Loucy (cell line): ENCODE measurements around the gene STX1A.

ENCODE experiments used
- H2AFZ ChIP-seq: fragments of 200-600 bp; sonication (generic); 2 replicates; pipeline ENCODE4 v1.6.0; 2016; ENCODE audit warnings: antibody characterized with exemption, mild to moderate bottlenecking, low read length, moderate library complexity
- H3F3A ChIP-seq: fragments of 200-600 bp; 2 replicates; pipeline ENCODE4 v1.6.0; 2016; ENCODE audit warnings: antibody characterized with exemption, low read depth, mild to moderate bottlenecking
- H3K27me3 ChIP-seq: fragments of 200-600 bp; sonication (generic); 2 replicates; pipeline ENCODE4 v1.6.1; 2014; ENCODE audit warnings: low read length, mild to moderate bottlenecking; ENCODE audit not compliant: insufficient read depth, poor library complexity, severe bottlenecking
- H3K36me3 ChIP-seq: fragments of 200-600 bp; sonication (generic); 2 replicates; pipeline ENCODE4 v1.6.1; 2016; ENCODE audit warnings: low read length; ENCODE audit not compliant: insufficient read depth
- H3K4me1 ChIP-seq: fragments of 200-600 bp; sonication (generic); 2 replicates; pipeline ENCODE4 v1.5.1; 2014; ENCODE audit warnings: low read length, mild to moderate bottlenecking; ENCODE audit not compliant: insufficient read depth, poor library complexity, severe bottlenecking
- H3K4me2 ChIP-seq: fragments of 200-600 bp; sonication (generic); 2 replicates; pipeline ENCODE4 v1.6.0; 2014; ENCODE audit warnings: antibody characterized with exemption, low read length, low read depth, mild to moderate bottlenecking; ENCODE audit not compliant: poor library complexity, severe bottlenecking
- H3K4me3 ChIP-seq: fragments of 200-600 bp; sonication (generic); 2 replicates; pipeline ENCODE4 v1.5.1; 2014; ENCODE audit warnings: low read length, mild to moderate bottlenecking, mixed read lengths; ENCODE audit not compliant: poor library complexity, severe bottlenecking
- H3K79me2 ChIP-seq: fragments of 200-600 bp; sonication (generic); 2 replicates; pipeline ENCODE4 v1.6.1; 2014; ENCODE audit warnings: low read length; ENCODE audit not compliant: insufficient read depth
- H3K9ac ChIP-seq: fragments of 200-600 bp; sonication (generic); 2 replicates; pipeline ENCODE4 v1.6.0; 2014; ENCODE audit warnings: mild to moderate bottlenecking, low read depth, low read length, moderate library complexity; ENCODE audit not compliant: poor library complexity, severe bottlenecking
- H3K9me2 ChIP-seq: fragments of 200-600 bp; sonication (generic); replicated peaks from 2 replicates; pipeline ENCODE4 v1.6.1; 2016; ENCODE audit warnings: low read depth, low read length, mixed read lengths
- H3K9me3 ChIP-seq: fragments of 200-600 bp; sonication (generic); 2 replicates; pipeline ENCODE4 v1.6.1; 2014; ENCODE audit warnings: mild to moderate bottlenecking, antibody characterized with exemption, low read length, low read depth; ENCODE audit not compliant: insufficient read depth
- H4K20me1 ChIP-seq: fragments of 200-600 bp; sonication (generic); 2 replicates; pipeline ENCODE4 v1.6.0; 2014; ENCODE audit warnings: antibody characterized with exemption, low read length, mild to moderate bottlenecking; ENCODE audit not compliant: insufficient read depth, poor library complexity, severe bottlenecking
- EZH2phosphoT487 ChIP-seq: fragments of 200-600 bp; IDR thresholded peaks from 2 replicates; pipeline ENCODE4 v1.6.1; 2018; ENCODE audit warnings: antibody characterized with exemption, mild to moderate bottlenecking, moderate library complexity, borderline replicate concordance
- TF ChIP-seq, protein P1 (sequence below): fragments of 200-600 bp; sonication (generic); conservative IDR thresholded peaks from 2 replicates; pipeline ENCODE4 v1.5.1; 2014; ENCODE audit warnings: mild to moderate bottlenecking, antibody characterized with exemption, low read length

STX1A gene

DNA sequence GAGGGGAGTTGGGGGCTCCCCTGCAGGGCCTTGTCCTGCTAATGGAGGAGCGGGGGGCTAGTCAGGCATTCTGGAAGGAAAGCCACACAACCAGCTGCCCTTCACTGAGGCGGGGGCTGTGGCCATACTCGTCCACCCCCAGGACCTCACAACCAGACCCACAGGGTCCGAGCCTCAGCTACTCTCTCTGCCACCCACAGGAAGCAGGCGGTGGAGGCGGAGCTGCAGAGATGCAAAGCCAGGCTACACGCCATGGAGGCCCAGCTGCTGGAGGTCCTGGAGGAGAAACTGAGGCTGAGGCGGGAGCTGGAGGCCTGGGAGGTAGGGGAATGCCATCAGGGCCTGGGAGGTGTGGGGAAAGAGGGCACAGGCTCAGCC, 16.0 kb upstream of the STX1A start:
- Histone ChIP-seq H3K36me3 (no peaks in the 10 kb centered on the region), H3K9ac (peak overlapping the region; percentile 36), H3K27me3 (no peaks in the 10 kb centered on the region), H3K4me2 (no peak overlapping the region), H3K9me2 (no peaks in the 10 kb centered on the region), H3K4me1 (peaks cover 13% of the 10 kb centered on the region), H4K20me1 (no peaks in the 10 kb centered on the region), H3K9me3 (no peaks in the 10 kb centered on the region), H2AFZ (no peak overlapping the region), H3F3A (no peaks in the 10 kb centered on the region), H3K79me2 (no peaks in the 10 kb centered on the region), H3K4me3 (no peak overlapping the region)
- TF ChIP-seq, protein P1, sequence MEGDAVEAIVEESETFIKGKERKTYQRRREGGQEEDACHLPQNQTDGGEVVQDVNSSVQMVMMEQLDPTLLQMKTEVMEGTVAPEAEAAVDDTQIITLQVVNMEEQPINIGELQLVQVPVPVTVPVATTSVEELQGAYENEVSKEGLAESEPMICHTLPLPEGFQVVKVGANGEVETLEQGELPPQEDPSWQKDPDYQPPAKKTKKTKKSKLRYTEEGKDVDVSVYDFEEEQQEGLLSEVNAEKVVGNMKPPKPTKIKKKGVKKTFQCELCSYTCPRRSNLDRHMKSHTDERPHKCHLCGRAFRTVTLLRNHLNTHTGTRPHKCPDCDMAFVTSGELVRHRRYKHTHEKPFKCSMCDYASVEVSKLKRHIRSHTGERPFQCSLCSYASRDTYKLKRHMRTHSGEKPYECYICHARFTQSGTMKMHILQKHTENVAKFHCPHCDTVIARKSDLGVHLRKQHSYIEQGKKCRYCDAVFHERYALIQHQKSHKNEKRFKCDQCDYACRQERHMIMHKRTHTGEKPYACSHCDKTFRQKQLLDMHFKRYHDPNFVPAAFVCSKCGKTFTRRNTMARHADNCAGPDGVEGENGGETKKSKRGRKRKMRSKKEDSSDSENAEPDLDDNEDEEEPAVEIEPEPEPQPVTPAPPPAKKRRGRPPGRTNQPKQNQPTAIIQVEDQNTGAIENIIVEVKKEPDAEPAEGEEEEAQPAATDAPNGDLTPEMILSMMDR = no peak
- no peak for TF ChIP-seq EZH2phosphoT487

DNA sequence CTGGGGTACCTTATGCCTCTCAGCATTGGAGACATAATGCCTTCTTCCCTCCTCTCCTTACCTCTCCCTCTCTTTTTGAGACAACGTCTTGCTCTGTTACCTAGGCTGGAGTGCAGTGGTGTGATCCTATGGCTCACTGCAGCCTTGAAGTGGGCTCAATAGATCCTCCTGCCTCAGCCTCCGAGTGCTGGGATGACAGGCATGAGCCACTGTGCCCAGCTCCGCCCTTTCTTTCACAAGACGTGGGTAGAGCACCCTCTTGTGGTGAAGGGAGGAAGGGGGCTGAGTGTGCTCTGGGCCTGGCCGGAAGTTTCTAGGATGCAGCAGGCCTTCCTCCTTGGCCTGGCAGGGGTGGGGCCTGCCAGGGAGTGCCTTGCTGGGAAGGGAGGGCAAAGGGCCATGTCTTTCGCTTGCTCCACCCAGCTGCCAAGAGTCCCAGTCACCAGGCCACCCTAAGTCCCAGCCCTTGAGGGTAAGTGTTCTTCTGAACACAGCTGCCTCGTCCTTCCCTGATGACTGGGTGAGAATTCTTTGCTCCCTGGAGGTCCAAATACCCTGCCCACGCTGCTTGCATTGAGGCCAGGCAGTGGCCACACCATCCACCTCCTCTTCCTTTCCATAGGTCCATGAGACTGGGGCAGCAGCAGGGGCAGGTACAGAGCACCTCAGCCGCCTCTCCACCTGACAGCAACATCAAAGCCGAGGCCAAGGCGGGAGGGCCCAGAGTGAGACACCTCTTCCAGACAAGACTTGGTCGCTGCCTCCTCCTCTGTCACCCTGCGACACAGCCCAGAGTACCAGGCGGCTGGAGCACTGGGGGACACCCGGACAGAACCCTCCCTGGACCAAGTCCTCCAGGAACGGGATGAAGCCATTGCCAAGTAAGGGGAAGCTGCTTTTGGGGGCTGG, 15.4 kb upstream of the STX1A start:
- H3K4me1 ChIP-seq = peaks cover 13% of the 10 kb centered on the region

DNA sequence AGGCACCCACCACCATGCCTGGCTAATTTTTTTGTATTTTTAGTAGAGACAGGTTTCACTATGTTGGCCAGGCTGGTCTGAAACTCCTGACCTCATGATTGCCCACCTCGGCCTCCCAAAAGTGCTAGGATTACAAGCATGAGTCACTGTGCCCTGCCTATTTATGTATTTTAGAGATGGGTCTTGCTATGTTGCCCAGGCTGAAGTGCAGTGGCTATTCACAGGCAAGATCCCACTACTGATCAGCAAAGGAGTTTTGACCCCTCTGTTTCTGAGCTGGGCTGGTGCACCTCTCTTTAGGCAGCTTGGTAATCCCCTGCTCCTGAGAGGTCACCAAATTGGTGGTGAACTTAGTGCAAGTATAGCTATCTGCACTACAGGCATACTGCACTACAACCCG, 12.9 kb upstream of the STX1A start:
- Histone ChIP-seq H3K9me2 (no peaks in the 10 kb centered on the region), H2AFZ (no peak overlapping the region), H3K4me1 (peaks cover 7% of the 10 kb centered on the region), H3K9me3 (no peaks in the 10 kb centered on the region), H3K9ac (no peak overlapping the region), H3K4me3 (no peak overlapping the region), H4K20me1 (no peaks in the 10 kb centered on the region), H3F3A (no peaks in the 10 kb centered on the region), H3K4me2 (no peak overlapping the region), H3K27me3 (no peaks in the 10 kb centered on the region), H3K36me3 (no peaks in the 10 kb centered on the region), H3K79me2 (no peaks in the 10 kb centered on the region)
- TF ChIP-seq EZH2phosphoT487 = no peak
- TF ChIP-seq, protein P1 = no peak

More for the DNA sequence above, 15.4 kb upstream of the STX1A start:
- Histone ChIP-seq H3K27me3 (no peaks in the 10 kb centered on the region), H2AFZ (no peak overlapping the region; the same call in 1 of the 2 replicates), H3K36me3 (no peaks in the 10 kb centered on the region), H4K20me1 (no peaks in the 10 kb centered on the region), H3K4me2 (no peak overlapping the region), H3K4me3 (no peak overlapping the region), H3F3A (no peaks in the 10 kb centered on the region), H3K9ac (peak overlapping the region; percentile 36), H3K9me3 (no peaks in the 10 kb centered on the region), H3K79me2 (no peaks in the 10 kb centered on the region), H3K9me2 (no peaks in the 10 kb centered on the region)
- no peak for TF ChIP-seq EZH2phosphoT487
- TF ChIP-seq, protein P1 = peak; percentile 86
